ENCODE results near the gene TCF20.

Gene TCF20

GRCh38 chr22:42256930-42257329 is 13.5 kb downstream of the TCF20 start:
- DNase-seq = no peak

- DNase-seq = no peak
Observed at GRCh38 chr22:42256220-42256619, 14.2 kb downstream of the TCF20 start.

- DNase-seq = no peak
Observed at GRCh38 chr22:42249831-42250230, 20.6 kb downstream of the TCF20 start.

- no peak for DNase-seq
Observed at GRCh38 chr22:42248995-42249394, 21.5 kb downstream of the TCF20 start.

- DNase-seq = no peak
Observed at GRCh38 chr22:42247596-42247995, 22.9 kb downstream of the TCF20 start.

GRCh38 chr22:42243802-42244060 is 26.7 kb downstream of the TCF20 start:
- DNase-seq = no peak

GRCh38 chr22:42236848-42237247 is 33.6 kb downstream of the TCF20 start:
- DNase-seq = no peak

- DNase-seq = no peak
Observed at GRCh38 chr22:42236268-42236667, 34.2 kb downstream of the TCF20 start.

GRCh38 chr22:42233879-42234278 is 36.6 kb downstream of the TCF20 start:
- no peak for DNase-seq

GRCh38 chr22:42231929-42232328 is 38.5 kb downstream of the TCF20 start:
- DNase-seq = no peak

GRCh38 chr22:42229455-42230149 is 40.9 kb downstream of the TCF20 start:
- no peak for DNase-seq

- DNase-seq = no peak
Observed at GRCh38 chr22:42228483-42228882, 42.0 kb downstream of the TCF20 start.

GRCh38 chr22:42227435-42227834 is 43.0 kb downstream of the TCF20 start:
- DNase-seq = no peak

- DNase-seq = no peak
Observed at GRCh38 chr22:42225841-42226240, 44.6 kb downstream of the TCF20 start.

- no peak for DNase-seq
Observed at GRCh38 chr22:42222140-42222539, 48.3 kb downstream of the TCF20 start.
